ENCODE data around the gene TLE3. TPM values are rescaled to one million over a fixed set of nuclear protein-coding genes. Genes with fewer than 3 reads are reported as not detected.
"Not testable (repeated sequence)": the region's sequence is repeated elsewhere in the genome, so short reads cannot be mapped to it uniquely, and the experiment has no call there.

The TLE3 gene
- total RNA-seq, 4 donors from 2014 or later, result 4.6 to 35.3 (median 13.3) TPM

- intact Hi-C loops (cut with DNase I; ENCODE audit: low total_unique reads) (no loop called here), in situ Hi-C loops (cut with MboI; ENCODE audit: low sequenced_read_pairs in 4 of 4) (no loop called here)
- Histone ChIP-seq H3K27me3 (no peaks in the 10 kb centered on the region), H3K27ac (no peak overlapping the region), H3K4me3 (no peak overlapping the region), H3K36me3 (no peaks in the 10 kb centered on the region), H3K4me1 (peaks cover 8 to 9% of the 10 kb centered on the region in 2 donors), H3K9me3 (no peaks in the 10 kb centered on the region)
- ATAC-seq (no peak), DNase-seq (no peak)
- TF ChIP-seq CTCF (IDR thresholded peaks at IDR 0.05 in 4 of 5, conservative IDR thresholded peaks at IDR 0.05 in 1 of 5) (no peak), POLR2A (IDR thresholded peaks at IDR 0.05) (no peak)
Observed at GRCh38 chr15:70116317-70116716, 18.6 kb upstream of the TLE3 start.

GRCh38 chr15:70114221-70114620 is 16.5 kb upstream of the TLE3 start:
- TF ChIP-seq CTCF (IDR thresholded peaks at IDR 0.05 in 4 of 5, conservative IDR thresholded peaks at IDR 0.05 in 1 of 5) (no peak), POLR2A (IDR thresholded peaks at IDR 0.05) (no peak)
- no peaks in the 10 kb centered on the region for H3K36me3 ChIP-seq
- peaks cover 12 to 13% of the 10 kb centered on the region in 2 donors for H3K4me1 ChIP-seq
- intact Hi-C loops (cut with DNase I; ENCODE audit: low total_unique reads), result no loop called here
- H3K27ac ChIP-seq, result no peak overlapping the region
- no peak overlapping the region for H3K4me3 ChIP-seq
- H3K27me3 ChIP-seq, result no peaks in the 10 kb centered on the region
- no peaks in the 10 kb centered on the region for H3K9me3 ChIP-seq
- ATAC-seq (no peak), DNase-seq (no peak)
- in situ Hi-C loops (cut with MboI; ENCODE audit: low sequenced_read_pairs in 4 of 4), result no loop called here

- DNase-seq, result peak in 1 of 2 donors; percentile 40
- Histone ChIP-seq H3K27ac (no peak overlapping the region), H3K4me1 (peaks cover 12 to 13% of the 10 kb centered on the region in 2 donors), H3K9me3 (no peaks in the 10 kb centered on the region), H3K36me3 (no peaks in the 10 kb centered on the region), H3K4me3 (no peak overlapping the region), H3K27me3 (no peaks in the 10 kb centered on the region)
- in situ Hi-C loops (cut with MboI; ENCODE audit: low sequenced_read_pairs in 4 of 4) (no loop called here), intact Hi-C loops (cut with DNase I; ENCODE audit: low total_unique reads) (no loop called here)
- ATAC-seq, result no peak
- no peak for TF ChIP-seq POLR2A (IDR thresholded peaks at IDR 0.05)
- TF ChIP-seq CTCF (IDR thresholded peaks at IDR 0.05 in 4 of 5, conservative IDR thresholded peaks at IDR 0.05 in 1 of 5), result no peak
Observed at GRCh38 chr15:70113304-70113700, 15.6 kb upstream of the TLE3 start.

GRCh38 chr15:70112572-70113303 is 15.0 kb upstream of the TLE3 start:
- H3K27ac ChIP-seq; ATAC-seq; H3K36me3 ChIP-seq; intact Hi-C loops (cut with DNase I; ENCODE audit: low total_unique reads); H3K9me3 ChIP-seq; H3K4me3 ChIP-seq; H3K27me3 ChIP-seq; in situ Hi-C loops (cut with MboI; ENCODE audit: low sequenced_read_pairs in 4 of 4); DNase-seq: not testable (repeated sequence)
- H3K4me1 ChIP-seq, result peaks cover 12 to 13% of the 10 kb centered on the region in 2 donors

GRCh38 chr15:70112074-70112395 is 14.3 kb upstream of the TLE3 start:
- no peaks in the 10 kb centered on the region for H3K36me3 ChIP-seq
- TF ChIP-seq CTCF (IDR thresholded peaks at IDR 0.05 in 4 of 5, conservative IDR thresholded peaks at IDR 0.05 in 1 of 5) (no peak), POLR2A (IDR thresholded peaks at IDR 0.05) (no peak)
- intact Hi-C loops (cut with DNase I; ENCODE audit: low total_unique reads) (no loop called here), in situ Hi-C loops (cut with MboI; ENCODE audit: low sequenced_read_pairs in 4 of 4) (no loop called here)
- no peaks in the 10 kb centered on the region for H3K27me3 ChIP-seq
- H3K4me1 ChIP-seq, result peaks cover 12 to 13% of the 10 kb centered on the region in 2 donors
- H3K4me3 ChIP-seq, result peak overlapping the region in 1 of 4 donors; percentile 18
- H3K27ac ChIP-seq, result peak overlapping the region; percentile 68 to 89 (median 78)
- no peak for DNase-seq
- no peaks in the 10 kb centered on the region for H3K9me3 ChIP-seq
- no peak for ATAC-seq

Data from gastrocnemius medialis (tissue), 4 donors.